Measurements from ENCODE around the gene YBX3.

GRCh38 chr12:10728091-10728490, 5.0 kb upstream of the YBX3 start:
- TF ChIP-seq CTCF (IDR thresholded peaks at IDR 0.05) (no peak), POLR2AphosphoS5 (IDR thresholded peaks at IDR 0.05; ENCODE audit: insufficient read depth in 1 of 2, low read depth in 1 of 2) (no peak)

Data from vagina (tissue), 2 donors.